ENCODE results near the gene MYH7.

- TF ChIP-seq CTCF (IDR thresholded peaks at IDR 0.05): no peak
- TF ChIP-seq ZFX (IDR thresholded peaks at IDR 0.05; ENCODE audit: borderline replicate concordance): no peak
Observed at GRCh38 chr14:23381871-23382270, 53.6 kb downstream of the MYH7 start.
